SJCRH30 (cell line): Measurements from ENCODE around the gene P2RX2. TPM values are rescaled to one million over a fixed set of nuclear protein-coding genes. Genes with fewer than 3 reads are reported as not detected.

Experiments
- DNase-seq, 2 experiments: peaks; one replicate each; pipeline ENCODE4 v3.0.0-alpha.2; 2015 to 2020
- H3K27ac ChIP-seq: fragments of 250-450 bp; sonication (Bioruptor Pico); 2 replicates; pipeline ENCODE4 v1.5.1; 2020; ENCODE audit warnings: mild to moderate bottlenecking, moderate library complexity
- H3K27me3 ChIP-seq: fragments of 250-450 bp; sonication (Bioruptor Pico); 2 replicates; pipeline ENCODE4 v1.5.1; 2020; ENCODE audit warnings: mild to moderate bottlenecking, moderate library complexity
- H3K36me3 ChIP-seq: fragments of 250-450 bp; sonication (Bioruptor Pico); 2 replicates; pipeline ENCODE4 v1.5.1; 2020; ENCODE audit warnings: mild to moderate bottlenecking, moderate library complexity
- H3K4me1 ChIP-seq: fragments of 250-450 bp; sonication (Bioruptor Pico); 2 replicates; pipeline ENCODE4 v1.5.1; 2020; ENCODE audit warnings: mild to moderate bottlenecking, moderate library complexity
- H3K4me3 ChIP-seq: fragments of 250-450 bp; sonication (Bioruptor Pico); 2 replicates; pipeline ENCODE4 v1.5.1; 2020; ENCODE audit warnings: mild to moderate bottlenecking, moderate library complexity
- H3K9me3 ChIP-seq: fragments of 250-450 bp; sonication (Bioruptor Pico); replicated peaks from 2 replicates; pipeline ENCODE4 v1.5.1; 2020; ENCODE audit warnings: mild to moderate bottlenecking, moderate library complexity
- total RNA-seq: library from RNA; depleted of rRNA; stranded (reverse); fragments of >200 nt; shearing (Covaris generic); gene quantifications from 2 replicates; pipeline ENCODE4 v1.2.3, GENCODE V29; 2014

The P2RX2 gene
- total RNA-seq, 1 experiment from 2014 or later: not detected

DNA sequence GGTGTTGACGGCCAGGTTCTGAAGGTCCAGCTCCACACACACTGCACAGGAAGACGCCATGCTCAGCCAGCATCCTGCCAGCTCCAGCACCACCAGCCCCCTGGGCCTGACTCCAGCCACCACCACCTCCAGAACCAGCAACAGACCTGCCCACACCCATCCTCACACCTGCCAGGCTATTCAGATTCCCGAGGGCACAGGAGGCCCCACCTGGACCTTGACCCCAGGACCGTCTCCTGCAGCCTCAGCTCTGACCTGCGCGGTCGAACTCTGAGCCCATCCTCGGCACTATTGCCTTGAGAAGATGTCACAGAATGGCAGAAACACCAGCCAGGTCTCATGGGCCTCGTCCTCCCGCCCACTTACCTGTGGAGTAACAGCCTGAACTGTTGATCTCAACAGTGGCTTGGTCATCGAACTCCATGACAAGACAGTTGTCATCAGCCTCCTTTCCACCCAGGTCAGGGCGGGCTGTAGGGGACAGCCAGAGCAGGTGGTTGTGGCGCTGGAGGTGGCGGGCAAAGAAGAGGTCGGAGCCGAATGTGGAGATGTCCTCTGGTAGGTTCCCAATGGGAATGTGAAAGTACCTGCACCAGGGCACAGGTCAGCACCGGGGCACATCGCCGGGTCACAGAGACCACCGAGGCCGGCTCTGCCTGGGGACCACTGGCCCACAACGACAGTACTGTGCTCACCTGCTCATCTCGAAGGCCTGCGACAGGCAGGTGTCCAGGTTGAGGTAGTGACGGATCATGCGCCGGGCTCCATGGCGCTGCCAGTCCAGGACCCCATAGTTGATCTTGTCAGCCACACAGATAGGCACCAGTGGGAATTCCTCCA is 23.5 kb downstream of the P2RX2 start:
- no peaks in the 10 kb centered on the region for H3K4me1 ChIP-seq
- H3K27ac ChIP-seq: no peak overlapping the region
- H3K36me3 ChIP-seq: peaks cover 52% of the 10 kb centered on the region
- H3K27me3 ChIP-seq: no peaks in the 10 kb centered on the region
- H3K4me3 ChIP-seq: no peak overlapping the region
- no peaks in the 10 kb centered on the region for H3K9me3 ChIP-seq
- DNase-seq: no peak

DNA sequence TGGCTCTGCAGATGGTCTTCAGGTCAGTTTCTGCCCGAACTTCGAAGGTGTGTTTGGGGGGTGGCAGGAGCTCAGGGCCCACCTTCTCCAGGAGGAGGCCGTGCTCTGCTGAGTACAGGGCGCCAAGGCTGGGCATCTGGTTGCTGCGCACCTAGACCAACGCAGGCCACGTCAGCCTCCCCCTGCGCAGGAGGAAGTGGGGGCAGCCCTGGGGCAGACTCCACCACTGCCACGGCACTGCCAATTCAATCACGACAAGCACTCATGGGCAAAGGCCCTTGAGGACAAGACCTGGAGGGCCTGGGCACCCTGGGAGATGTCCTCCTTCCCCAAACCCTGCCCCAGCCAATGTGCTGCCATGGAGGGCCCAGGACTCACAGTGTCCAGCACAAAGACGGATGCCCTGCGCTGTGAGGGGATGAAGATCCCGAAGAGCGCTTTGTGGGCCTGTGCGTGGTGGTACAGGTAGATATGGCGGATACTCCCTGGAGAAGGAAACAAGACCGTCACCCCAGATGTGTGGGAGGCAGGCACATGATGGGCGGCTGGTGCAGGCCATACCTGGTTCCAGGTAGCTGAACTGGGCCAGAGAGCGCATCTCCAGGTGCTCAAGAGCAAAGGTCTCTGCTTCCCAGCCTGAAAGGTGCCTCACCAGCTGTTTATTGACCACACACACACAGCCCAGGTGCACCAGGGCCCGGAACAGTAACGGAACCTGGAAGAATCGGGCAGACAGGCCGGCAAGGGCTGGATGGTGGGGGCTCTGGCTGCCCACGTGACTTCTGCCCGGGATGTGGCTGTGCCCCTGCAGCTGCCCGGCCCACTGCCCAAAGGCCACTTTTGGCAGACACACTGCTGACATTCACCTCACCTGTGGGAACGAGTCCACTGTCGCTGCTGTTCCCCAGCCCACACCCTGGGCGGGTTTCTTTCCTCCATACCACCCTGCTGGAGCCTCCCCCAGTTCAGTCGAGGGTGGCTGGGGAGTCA is 24.6 kb downstream of the P2RX2 start:
- H3K27ac ChIP-seq: no peak overlapping the region
- H3K36me3 ChIP-seq: peaks cover 47% of the 10 kb centered on the region
- H3K27me3 ChIP-seq: no peaks in the 10 kb centered on the region
- no peaks in the 10 kb centered on the region for H3K4me1 ChIP-seq
- no peak for DNase-seq
- H3K9me3 ChIP-seq: no peaks in the 10 kb centered on the region
- H3K4me3 ChIP-seq: no peak overlapping the region

DNA sequence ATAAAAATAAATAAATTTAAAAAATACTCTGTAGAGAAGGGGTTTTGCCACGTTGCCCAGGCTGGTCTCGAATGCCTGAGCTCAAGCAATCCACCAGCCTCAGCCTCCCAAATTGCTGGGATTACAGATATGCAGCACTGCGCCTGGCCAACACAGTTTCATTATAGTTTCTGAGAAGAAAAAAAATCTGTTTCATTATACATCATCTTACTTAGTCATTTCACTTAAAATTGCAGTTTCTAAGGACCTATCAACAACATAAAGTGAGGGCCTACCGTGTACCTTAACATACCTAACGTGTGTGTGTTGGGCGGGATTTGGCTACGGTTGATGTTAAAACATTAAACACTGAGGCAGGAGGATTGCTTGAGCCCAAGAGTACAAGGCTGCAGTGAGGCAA is 28.3 kb downstream of the P2RX2 start:
- no peak for DNase-seq
- Histone ChIP-seq H3K27me3 (no peaks in the 10 kb centered on the region), H3K4me3 (no peak overlapping the region), H3K27ac (no peak overlapping the region), H3K4me1 (no peaks in the 10 kb centered on the region), H3K36me3 (peaks cover 65% of the 10 kb centered on the region), H3K9me3 (no peaks in the 10 kb centered on the region)

DNA sequence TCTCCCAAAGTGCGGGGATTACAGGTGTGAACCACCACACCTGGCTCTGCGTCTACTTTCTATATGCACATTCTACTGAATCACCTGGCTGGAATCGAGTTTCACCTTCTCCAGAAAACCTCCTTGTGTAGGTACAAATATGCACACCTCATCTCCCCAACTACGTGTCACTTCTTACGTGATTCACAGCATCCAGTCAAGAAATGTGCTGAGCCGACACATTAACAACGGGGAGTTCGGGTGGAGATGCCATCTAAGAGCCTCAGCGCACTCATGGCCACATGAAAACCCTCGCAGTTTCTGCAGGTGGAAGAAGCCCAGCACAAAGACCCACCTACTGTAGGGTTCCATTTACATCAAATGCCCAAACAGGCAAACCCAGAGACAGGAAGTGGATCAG is 29.3 kb downstream of the P2RX2 start:
- Histone ChIP-seq H3K9me3 (no peaks in the 10 kb centered on the region), H3K36me3 (peaks cover 60% of the 10 kb centered on the region), H3K27ac (no peak overlapping the region), H3K27me3 (no peaks in the 10 kb centered on the region), H3K4me3 (no peak overlapping the region), H3K4me1 (no peaks in the 10 kb centered on the region)
- DNase-seq: no peak

DNA sequence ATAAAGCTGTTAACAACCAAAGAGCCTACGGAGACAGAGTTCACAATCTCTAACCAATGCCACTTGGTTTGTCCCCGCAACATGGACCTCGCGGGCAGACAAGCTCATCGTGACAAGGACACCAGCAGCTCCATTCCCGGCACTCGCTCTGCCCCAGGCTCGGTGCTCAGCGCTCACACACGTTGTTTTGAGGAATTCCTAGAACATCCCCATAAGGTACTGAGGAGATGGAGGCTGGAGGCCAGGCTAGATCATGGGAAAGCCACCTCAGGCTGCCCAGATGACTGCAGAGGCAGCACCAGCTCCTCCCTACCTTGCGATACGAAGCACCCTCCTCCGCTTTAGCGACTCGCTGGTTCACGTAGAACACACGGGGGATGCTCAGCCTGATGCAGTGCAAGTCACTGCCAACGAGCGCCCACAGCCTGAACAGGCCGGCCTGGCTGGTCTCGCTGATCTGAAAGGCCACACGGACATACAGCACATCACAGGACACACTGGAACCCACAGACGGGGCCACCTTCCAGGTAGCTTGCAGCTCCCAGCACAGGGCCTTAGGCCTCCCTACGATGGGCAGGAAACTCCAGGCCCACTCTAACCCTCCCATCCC is 30.1 kb downstream of the P2RX2 start:
- no peaks in the 10 kb centered on the region for H3K27me3 ChIP-seq
- H3K27ac ChIP-seq: no peak overlapping the region
- no peaks in the 10 kb centered on the region for H3K9me3 ChIP-seq
- DNase-seq: no peak
- H3K4me1 ChIP-seq: no peaks in the 10 kb centered on the region
- H3K36me3 ChIP-seq: peaks cover 60% of the 10 kb centered on the region
- H3K4me3 ChIP-seq: no peak overlapping the region

DNA sequence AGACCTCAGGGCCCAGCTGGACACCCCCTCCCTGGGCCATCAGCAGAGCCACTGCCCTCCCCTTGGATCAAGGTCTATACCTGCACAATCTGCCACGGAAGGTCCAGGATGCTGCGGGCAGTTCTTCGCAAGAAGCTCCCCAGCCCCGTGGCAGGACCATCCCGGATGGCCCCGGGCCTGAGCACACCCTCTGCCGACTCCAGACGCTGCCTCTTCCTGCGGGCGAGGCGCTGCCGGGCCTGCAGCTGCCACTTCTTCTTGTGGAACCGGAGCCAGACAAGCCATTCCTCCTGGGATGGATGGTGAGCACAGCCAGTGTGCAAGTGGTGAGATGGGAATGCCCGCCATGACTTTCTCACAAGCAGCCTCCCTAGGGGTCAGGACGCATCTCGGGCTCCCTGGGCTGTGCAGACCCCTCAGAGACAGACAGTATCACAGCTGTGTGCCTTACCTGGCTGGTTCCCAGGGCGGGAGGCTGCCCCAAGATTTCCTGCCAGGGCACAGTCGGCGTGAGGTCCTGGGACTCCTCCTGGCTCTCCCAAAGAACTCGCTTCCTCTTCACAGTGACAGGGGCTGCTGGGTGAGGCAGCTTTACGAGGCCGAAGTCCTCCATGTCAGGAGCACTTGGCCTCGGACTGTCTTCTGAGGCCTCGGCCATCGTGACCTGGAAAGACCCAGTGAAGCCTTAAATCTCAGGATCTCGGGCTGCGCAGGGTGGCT is 30.8 kb downstream of the P2RX2 start:
- no peaks in the 10 kb centered on the region for H3K27me3 ChIP-seq
- no peaks in the 10 kb centered on the region for H3K9me3 ChIP-seq
- no peak overlapping the region for H3K4me3 ChIP-seq
- H3K4me1 ChIP-seq: no peaks in the 10 kb centered on the region
- no peak for DNase-seq
- peaks cover 64% of the 10 kb centered on the region for H3K36me3 ChIP-seq
- no peak overlapping the region for H3K27ac ChIP-seq

DNA sequence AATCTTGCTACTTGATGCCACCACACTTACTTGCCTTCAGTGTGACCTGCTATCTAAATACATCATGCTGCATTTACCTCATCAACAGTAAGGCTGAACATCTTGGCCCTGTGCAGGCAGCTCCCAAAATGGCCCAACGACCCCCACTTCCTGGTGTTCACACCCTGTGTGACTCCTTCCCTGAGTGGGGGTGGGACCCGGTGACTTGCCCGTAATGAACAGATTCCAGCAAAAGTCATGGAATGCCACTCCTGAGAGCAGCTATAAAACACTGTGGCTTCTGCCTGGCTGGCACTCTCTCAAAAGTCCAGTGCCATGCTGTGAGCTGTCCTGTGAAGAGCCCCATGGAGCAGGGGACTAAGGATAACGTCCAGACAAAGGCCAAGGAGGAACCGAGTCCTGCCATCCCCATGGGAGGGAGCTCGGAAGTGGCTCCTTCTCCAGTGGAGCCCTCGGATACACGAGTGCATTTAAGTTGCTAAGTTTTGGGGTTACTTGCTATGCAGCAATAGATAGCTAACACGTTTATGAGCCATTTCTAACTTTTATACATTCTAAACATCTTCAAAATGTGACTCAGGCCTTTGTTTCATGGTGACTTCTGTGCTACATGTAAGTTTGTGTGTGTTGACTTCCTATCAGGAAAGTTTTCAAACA is 33.0 kb downstream of the P2RX2 start:
- Histone ChIP-seq H3K27me3 (no peaks in the 10 kb centered on the region), H3K27ac (no peak overlapping the region), H3K9me3 (no peaks in the 10 kb centered on the region), H3K36me3 (peaks cover 73% of the 10 kb centered on the region), H3K4me3 (no peak overlapping the region), H3K4me1 (no peaks in the 10 kb centered on the region)
- no peak for DNase-seq

DNA sequence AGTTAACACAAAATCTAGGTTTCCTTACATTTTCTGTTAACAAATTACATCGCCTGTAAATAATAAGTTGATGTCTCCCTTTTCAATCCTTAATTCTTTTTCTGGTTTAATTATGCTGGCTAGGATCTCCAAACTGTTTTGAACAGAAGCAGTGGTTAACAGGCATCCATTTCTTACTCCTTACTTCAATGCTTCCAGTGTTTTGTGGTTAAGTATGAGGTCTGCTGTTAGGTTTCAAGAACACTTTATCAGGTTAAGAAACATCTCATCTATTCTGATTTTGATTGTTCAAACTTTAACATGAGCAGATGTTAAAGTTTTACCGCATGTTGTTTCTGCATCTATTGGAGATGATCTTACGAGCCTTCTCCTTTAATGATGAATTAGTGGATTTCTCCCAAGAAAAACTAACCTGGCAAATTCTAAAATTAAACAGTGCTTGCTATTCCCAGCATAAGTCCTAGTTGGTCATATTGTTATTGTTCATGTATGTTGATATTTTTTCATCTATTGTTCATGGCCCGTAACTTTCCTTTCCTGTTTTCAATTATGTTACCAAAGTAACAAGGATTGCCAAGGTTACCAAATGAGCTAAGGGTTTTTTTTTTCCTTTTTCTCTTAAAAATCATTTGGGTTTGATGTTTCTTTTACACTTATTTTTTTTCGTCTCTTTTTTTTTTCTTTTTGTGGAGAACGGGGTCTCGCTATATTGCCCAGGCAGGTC is 35.2 kb downstream of the P2RX2 start:
- Histone ChIP-seq H3K4me3 (no peak overlapping the region), H3K36me3 (peaks cover 78% of the 10 kb centered on the region), H3K27ac (no peak overlapping the region), H3K27me3 (no peaks in the 10 kb centered on the region), H3K9me3 (no peaks in the 10 kb centered on the region), H3K4me1 (no peaks in the 10 kb centered on the region)
- DNase-seq: no peak

DNA sequence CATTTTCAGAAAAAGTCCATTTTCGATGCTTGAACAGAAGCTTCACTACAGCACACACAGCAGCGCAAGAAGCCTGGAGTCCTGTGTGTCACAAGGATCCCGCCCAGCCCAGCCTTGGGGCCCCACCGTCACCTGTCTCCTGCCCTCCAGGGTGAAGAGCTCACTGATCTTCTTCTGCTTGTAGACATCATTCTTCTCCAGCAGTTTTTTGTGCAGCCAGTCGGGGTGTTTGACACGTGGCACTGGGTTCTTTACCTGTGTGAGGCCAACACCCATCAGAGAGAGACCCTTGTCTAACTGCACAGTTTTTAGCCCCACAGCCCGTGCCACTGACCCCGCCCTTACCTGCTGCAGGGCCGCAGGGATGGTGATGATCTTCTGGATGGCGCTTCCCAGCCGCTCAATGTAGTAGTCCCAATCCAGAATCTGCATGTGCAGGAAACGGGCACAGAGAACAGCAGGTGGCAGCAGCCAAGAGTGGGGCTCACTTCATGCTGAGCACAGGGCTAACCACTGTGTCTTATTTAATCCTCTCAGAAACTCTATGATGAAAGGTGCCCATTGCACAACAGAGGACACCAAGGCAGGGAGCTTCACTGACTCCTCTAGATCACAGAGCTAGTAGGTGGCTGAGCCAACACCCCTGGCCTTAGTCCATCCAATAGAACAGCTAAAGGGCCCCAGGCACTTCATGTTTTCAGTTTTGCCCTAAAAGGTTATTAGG is 38.6 kb downstream of the P2RX2 start:
- no peak overlapping the region for H3K4me3 ChIP-seq
- no peaks in the 10 kb centered on the region for H3K27me3 ChIP-seq
- peaks cover 81% of the 10 kb centered on the region for H3K36me3 ChIP-seq
- no peak overlapping the region for H3K27ac ChIP-seq
- DNase-seq: no peak
- no peaks in the 10 kb centered on the region for H3K9me3 ChIP-seq
- no peaks in the 10 kb centered on the region for H3K4me1 ChIP-seq

DNA sequence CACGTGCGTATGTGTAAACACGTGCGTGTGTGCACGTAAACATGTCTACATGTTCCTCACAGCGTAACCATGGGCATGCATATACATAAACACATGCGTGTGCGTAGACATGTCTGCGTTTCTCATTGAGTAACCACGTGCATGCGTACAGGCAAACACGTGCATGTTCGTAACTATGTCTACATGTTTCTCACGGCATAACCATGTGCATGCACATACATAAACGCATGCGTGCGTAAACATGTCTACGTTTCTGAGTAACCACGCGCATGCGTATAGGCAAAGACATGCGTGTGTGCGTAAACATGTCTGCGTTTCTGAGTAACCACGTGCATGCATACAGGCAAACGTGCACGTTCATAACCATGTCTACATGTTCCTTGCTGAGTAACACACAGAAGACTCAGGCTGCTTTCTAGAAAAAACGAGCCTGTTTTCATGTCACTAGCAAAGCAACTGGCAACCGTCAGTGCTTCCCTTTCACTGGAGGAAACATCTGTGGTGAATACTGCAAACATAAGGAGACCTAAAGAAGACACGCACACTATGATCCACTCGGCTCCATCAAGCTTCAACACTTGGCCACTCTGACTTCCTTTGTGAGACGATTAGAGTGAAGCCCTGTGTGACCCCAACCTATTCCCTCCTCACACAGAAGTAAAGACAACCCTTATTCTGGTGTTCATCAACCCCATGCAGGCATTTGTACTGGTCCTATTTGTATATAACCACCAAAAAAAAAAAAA is 39.7 kb downstream of the P2RX2 start:
- Histone ChIP-seq H3K4me3 (no peak overlapping the region), H3K36me3 (peaks cover 83% of the 10 kb centered on the region), H3K9me3 (no peaks in the 10 kb centered on the region), H3K4me1 (no peaks in the 10 kb centered on the region), H3K27ac (no peak overlapping the region), H3K27me3 (no peaks in the 10 kb centered on the region)
- no peak for DNase-seq

DNA sequence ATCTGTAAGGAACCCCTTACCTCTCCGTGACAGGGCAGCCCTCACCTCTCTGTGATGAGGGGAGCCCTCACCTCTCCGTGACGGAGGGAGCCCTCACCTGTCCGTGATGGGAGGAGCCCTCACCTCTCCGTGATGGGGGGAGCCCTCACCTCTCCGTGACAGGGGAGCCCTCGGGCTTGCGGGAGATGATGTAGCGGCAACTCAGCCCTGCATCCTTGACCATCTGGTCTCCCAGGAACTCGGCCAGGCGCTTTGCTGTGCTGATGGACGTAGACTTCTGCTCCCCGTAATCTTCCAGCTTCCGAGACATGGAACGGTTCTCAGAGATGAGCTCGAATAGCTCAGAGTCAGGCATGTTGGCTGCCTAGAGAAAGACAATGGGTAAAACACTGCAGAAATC is 40.6 kb downstream of the P2RX2 start:
- no peak overlapping the region for H3K27ac ChIP-seq
- H3K4me1 ChIP-seq: no peaks in the 10 kb centered on the region
- H3K4me3 ChIP-seq: no peak overlapping the region
- no peaks in the 10 kb centered on the region for H3K9me3 ChIP-seq
- H3K27me3 ChIP-seq: no peaks in the 10 kb centered on the region
- peaks cover 77% of the 10 kb centered on the region for H3K36me3 ChIP-seq
- DNase-seq: no peak

DNA sequence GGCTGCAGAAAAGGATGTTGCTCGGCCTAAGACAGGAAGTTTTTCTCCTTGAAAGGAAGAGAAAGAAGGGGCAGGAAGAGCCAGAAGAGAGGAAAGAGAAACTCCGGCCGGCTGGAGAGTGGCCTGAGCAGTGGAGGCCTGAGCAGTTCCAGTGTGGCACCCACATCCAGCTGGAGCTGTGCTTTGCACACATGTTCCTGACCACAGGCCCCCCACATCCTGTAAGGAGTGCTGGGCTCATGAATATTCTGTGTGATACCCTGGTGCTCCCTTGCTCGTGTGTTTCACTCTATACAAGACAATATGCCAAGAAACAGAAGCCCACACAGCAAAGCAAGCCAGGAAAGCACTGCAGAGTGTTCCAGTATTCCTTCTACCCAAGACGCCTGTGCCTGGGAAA is 41.5 kb downstream of the P2RX2 start:
- no peaks in the 10 kb centered on the region for H3K4me1 ChIP-seq
- no peak for DNase-seq
- H3K36me3 ChIP-seq: peaks cover 72% of the 10 kb centered on the region
- no peak overlapping the region for H3K27ac ChIP-seq
- H3K9me3 ChIP-seq: no peaks in the 10 kb centered on the region
- no peaks in the 10 kb centered on the region for H3K27me3 ChIP-seq
- no peak overlapping the region for H3K4me3 ChIP-seq
